Stimulated activated CD4-positive, alpha-beta T cell treated with anti-CD3 and anti-CD28 coated beads, Interleukin-1b, Interleukin-23, amount 100 ng/mL, for 24 hours (primary cell): ENCODE measurements around the gene UGT3A2.

Experiments
- DNase-seq, 4 experiments: peaks; one replicate each; pipeline ENCODE4 v3.0.0-alpha.2; 2020; ENCODE audit warnings: low read depth in 4 of 4, low spot score in 1 of 4

UGT3A2 gene

DNA sequence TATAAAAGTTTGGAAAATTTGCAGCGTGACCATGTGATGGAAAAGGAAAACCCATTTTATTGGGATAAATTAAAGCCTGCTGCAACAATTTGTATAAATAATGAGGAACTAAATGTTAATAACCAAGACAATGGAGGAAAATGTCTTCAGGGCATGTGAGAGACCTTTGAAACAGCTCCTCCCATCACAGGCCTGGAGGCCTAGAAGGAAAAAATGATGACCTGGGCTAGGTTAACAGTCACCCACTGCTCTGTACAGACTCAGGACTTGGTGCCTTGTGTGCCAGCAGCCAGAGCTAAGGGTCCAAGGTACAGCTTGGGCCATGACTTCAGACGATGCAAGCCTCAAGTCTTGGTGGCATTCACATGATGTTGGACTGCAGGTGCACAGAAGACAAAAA is 53.5 kb downstream of the UGT3A2 start:
- DNase-seq: no peak

DNA sequence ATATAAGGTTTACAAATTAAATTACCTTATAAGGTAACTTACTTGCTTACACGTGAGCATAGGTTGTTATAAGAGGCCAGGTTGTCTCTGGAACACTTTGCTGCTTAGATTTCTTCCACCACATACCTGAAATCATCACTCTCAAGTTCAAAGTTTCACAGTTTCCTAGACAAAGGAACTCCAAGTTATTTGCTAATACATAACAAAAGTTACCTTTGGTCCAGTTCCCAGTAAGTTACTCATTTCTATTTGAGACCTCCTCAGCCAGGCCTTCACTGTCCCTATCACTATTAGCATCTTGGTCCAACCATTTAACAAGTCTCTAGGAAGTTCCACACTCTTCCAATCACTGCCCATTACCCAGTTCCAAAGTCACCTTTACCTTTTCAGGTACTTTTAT is 57.0 kb downstream of the UGT3A2 start:
- no peak for DNase-seq

DNA sequence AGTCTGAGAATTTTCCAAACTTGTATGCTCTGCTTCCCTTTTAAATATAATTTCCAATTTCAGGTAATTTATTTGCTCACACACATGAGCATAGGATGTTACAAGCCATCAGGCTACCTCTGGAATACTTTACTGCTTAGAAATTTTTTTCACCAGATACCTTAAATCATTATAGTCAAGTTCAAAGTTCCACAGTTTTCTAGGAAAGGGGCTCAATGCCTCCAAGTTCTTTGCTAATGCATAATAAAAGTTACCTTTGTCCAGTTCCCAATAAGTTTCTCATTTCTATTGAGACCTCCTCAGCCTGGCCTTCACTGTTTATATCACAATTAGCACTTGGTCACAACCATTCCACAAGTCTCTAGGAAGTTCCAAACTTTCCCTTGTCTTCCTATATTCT is 59.3 kb downstream of the UGT3A2 start:
- DNase-seq: no peak

DNA sequence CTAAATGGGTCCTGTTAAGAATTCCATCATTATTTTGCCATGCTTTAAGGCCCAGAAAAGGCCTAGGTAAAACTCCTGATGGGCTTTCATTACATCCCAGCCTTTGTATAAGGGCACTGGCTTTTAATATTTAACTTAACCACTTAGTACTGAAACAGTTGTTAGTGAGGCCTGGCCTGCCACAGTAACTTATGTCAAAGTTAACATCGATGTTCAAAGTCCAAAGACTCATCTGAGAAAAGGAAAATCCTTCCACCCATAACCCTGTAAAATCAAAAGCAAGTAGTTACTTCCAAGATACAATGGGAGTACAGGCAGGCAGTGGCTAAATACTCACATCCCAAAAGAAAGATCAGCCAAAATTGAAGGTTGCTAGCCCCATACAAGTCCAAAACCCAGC is 60.5 kb downstream of the UGT3A2 start:
- DNase-seq: no peak

DNA sequence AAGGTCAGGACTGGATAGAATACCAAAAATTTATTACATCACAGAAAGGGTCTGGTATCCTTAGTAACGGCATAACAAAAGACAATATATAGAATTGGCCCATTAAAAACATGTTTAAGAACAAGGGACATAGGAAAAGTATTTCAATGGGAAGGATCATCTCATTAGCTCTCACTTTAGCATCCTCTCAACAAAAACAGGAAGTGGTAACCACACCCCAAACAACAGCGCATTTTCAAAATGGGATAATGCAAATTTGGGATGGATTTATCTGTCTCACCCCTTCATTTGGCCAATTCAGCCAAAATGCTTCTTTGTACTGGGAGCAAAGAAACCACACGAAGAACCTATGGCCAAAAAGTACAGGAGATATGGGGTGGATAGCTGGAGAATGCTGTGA is 65.7 kb downstream of the UGT3A2 start:
- DNase-seq: no peak

DNA sequence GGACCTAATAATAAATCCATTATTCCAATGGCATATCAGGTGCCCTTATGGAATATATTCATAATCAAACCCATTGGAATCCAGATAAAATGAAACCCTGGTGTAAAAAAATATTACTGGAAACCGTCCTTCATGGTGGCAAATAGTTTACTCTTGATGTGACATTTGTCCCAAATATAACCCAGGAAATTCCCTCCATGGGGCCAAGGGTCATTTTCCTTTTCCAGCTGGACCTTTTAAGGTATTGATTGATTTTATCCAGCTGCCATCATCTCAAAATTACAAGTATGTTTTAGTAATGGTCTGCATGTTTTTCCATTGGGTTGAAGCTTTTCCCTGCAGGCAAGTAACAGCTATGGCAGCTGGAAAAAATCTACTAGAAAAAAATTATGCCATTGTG is 67.1 kb downstream of the UGT3A2 start:
- no peak for DNase-seq

DNA sequence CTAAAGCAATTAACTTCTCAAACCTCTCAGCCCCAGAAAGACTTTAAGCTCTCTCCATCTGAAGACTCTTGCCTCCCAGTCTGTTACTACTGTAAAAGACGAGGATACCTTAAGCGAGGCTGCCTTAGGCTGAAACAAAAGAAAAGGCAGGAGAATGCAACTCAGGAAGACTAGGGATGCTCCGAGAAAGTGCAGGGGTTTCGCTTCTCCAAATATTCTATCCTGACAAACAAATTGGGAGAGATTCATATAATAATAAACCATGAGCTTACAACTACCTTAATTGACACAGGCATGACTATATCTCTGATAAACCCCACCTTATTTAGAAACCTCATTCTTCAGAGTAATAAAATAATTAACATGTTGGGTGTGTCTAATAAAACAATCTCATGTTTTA is 70.6 kb downstream of the UGT3A2 start:
- no peak for DNase-seq

DNA sequence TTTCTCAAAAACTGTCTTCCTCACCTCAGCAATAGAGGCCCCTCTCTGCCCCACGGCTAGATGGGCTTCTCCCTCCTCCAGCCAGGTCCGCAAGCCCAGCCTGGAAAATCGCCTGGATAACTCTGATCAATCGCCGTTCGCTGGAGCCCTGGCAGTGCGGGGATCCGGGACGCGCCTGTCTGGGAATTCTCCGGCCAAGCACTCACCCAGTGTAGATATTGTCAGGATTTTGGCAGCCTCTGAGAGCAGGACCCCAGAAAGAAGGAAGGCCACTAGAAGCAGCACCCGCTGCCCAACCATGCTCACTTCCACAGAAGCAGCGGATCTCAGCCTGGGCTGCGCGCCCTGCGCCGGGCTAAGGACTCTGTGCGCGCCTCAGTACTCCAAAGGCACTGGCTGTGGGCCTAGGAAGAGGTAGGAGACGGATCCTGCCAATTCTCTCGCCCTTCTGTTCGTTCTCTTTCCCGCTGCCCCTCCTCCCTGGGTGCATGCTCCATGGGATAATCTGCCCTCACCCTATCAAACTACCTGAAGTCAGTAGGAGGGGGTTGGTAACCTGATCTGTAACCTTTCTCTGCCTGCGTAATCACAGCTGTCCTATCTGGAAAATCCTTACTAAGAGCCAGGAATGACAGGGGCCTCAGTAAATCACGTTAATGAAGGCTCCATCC is 75.6 kb downstream of the UGT3A2 start, which contains the start of gene UGT3A1:
Gene UGT3A1, minus strand, starts transcription at position 450 of the 671 bp plus-strand sequence. Its CDS starts 150 bp downstream, at position 300.
- no peak for DNase-seq

DNA sequence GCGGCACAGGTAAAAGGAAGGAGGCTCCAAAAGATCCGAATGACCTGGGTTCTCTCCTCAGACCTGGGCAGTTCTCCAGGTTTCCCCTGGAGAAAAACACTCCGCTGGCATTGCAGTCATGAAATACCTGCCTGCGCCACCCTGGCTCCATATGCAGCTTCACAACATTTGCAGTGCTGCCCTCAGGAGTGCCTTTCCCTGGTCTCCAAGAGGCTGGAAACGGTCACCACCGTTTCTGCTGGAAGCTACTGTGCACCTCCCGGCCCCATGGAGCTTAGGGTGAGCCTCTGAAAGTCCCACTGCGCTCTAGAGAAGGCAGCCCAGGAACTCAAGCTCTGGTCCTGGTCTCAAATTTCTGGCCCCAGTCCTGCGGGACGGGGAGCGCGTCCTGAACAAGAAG is 76.2 kb downstream of the UGT3A2 start:
- no peak for DNase-seq

DNA sequence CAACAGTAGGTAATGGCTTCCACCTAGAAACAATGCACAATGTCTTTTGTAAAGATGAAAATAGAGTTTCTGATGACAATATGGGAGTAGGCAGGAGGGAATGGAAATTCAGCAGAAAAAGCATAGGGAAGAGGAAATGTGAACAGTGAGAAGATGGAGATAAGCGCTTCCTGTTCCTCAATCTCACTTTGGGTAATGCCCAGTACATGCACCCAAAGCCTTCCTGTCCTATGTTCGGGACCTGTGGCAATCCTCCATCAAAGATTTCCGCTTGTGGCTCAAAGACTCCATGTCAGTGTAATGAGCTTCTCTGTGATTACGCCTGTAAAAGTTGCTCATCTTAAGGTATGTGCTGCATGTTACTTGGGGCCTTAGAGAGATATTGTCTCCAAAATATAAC is 78.2 kb downstream of the UGT3A2 start:
- DNase-seq: no peak

DNA sequence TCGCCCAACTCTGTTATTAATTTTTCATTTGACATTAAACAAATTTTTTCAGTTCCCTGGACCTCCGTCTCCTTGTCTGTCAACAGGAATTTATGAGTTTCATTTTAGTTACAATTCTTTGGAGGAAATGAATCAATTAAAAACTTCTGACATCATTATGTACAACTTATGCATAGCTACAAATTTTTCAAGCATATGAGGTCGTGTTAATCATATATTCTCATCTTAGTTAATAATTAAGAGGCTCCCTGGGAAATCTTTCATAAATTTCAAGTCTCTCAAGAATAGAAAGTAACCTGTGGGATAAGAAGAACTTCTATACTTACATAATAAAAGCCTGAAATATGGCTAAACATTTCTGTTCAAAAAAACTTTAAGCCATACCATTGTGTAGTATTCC is 78.9 kb downstream of the UGT3A2 start:
- DNase-seq: no peak
